Measurements from ENCODE around the gene OBSCN.

- TF ChIP-seq CTCF (IDR thresholded peaks at IDR 0.05; ENCODE audit: low read length) (no peak), EZH2 (IDR thresholded peaks at IDR 0.05; ENCODE audit: borderline replicate concordance, low read length) (no peak)
These were observed 50.6 kb downstream of the OBSCN start for GRCh38 chr1:228258486-228258885.
